ENCODE results near the gene CFAP99. TPM values are rescaled to one million over a fixed set of nuclear protein-coding genes. Genes with fewer than 3 reads are reported as not detected.

Gene CFAP99
- total RNA-seq, 1 donor from 2014 or later, result not detected

- no peak for TF ChIP-seq CTCF (IDR thresholded peaks at IDR 0.05)
- Mint-ChIP-seq H3K27ac (ENCODE audit: unreplicated experiment) (no peak overlapping the region), H3K27me3 (ENCODE audit: unreplicated experiment) (peaks cover 30% of the 10 kb centered on the region), H3K4me1 (ENCODE audit: unreplicated experiment) (peaks cover 26% of the 10 kb centered on the region), H3K9me3 (ENCODE audit: unreplicated experiment) (no peaks in the 10 kb centered on the region), H3K36me3 (ENCODE audit: unreplicated experiment) (no peaks in the 10 kb centered on the region), H3K4me3 (ENCODE audit: unreplicated experiment) (no peak overlapping the region)
- no peak for DNase-seq (ENCODE audit: extremely low spot score, unreplicated experiment)
Observed at GRCh38 chr4:2396781-2397368, 21.9 kb upstream of the CFAP99 start.

GRCh38 chr4:2397596-2398379 is 21.0 kb upstream of the CFAP99 start:
- Mint-ChIP-seq H3K9me3 (ENCODE audit: unreplicated experiment) (no peaks in the 10 kb centered on the region), H3K36me3 (ENCODE audit: unreplicated experiment) (no peaks in the 10 kb centered on the region), H3K4me3 (ENCODE audit: unreplicated experiment) (no peak overlapping the region), H3K4me1 (ENCODE audit: unreplicated experiment) (peaks cover 35% of the 10 kb centered on the region), H3K27ac (ENCODE audit: unreplicated experiment) (no peak overlapping the region), H3K27me3 (ENCODE audit: unreplicated experiment) (peaks cover 28% of the 10 kb centered on the region)
- no peak for TF ChIP-seq CTCF (IDR thresholded peaks at IDR 0.05)
- no peak for DNase-seq (ENCODE audit: extremely low spot score, unreplicated experiment)

GRCh38 chr4:2399216-2399615 is 19.5 kb upstream of the CFAP99 start:
- Mint-ChIP-seq H3K27ac (ENCODE audit: unreplicated experiment) (no peak overlapping the region), H3K9me3 (ENCODE audit: unreplicated experiment) (no peaks in the 10 kb centered on the region), H3K4me1 (ENCODE audit: unreplicated experiment) (peaks cover 27% of the 10 kb centered on the region), H3K36me3 (ENCODE audit: unreplicated experiment) (no peaks in the 10 kb centered on the region), H3K4me3 (ENCODE audit: unreplicated experiment) (no peak overlapping the region), H3K27me3 (ENCODE audit: unreplicated experiment) (peaks cover 16% of the 10 kb centered on the region)
- no peak for DNase-seq (ENCODE audit: extremely low spot score, unreplicated experiment)
- TF ChIP-seq CTCF (IDR thresholded peaks at IDR 0.05), result no peak

GRCh38 chr4:2399631-2400190 is 19.0 kb upstream of the CFAP99 start:
- TF ChIP-seq CTCF (IDR thresholded peaks at IDR 0.05), result no peak
- no peak for DNase-seq (ENCODE audit: extremely low spot score, unreplicated experiment)
- peaks cover 13% of the 10 kb centered on the region for H3K27me3 Mint-ChIP-seq (ENCODE audit: unreplicated experiment)

More at GRCh38 chr4:2399631-2400190, 19.0 kb upstream of the CFAP99 start:
- Mint-ChIP-seq H3K4me1 (ENCODE audit: unreplicated experiment) (peaks cover 22% of the 10 kb centered on the region), H3K27ac (ENCODE audit: unreplicated experiment) (no peak overlapping the region), H3K36me3 (ENCODE audit: unreplicated experiment) (no peaks in the 10 kb centered on the region), H3K9me3 (ENCODE audit: unreplicated experiment) (no peaks in the 10 kb centered on the region), H3K4me3 (ENCODE audit: unreplicated experiment) (no peak overlapping the region)

Data from osteocyte (in vitro differentiated cells).